ENCODE data around the gene POLN. TPM values are rescaled to one million over a fixed set of nuclear protein-coding genes. Genes with fewer than 3 reads are reported as not detected.
"Not testable (repeated sequence)": the region's sequence is repeated elsewhere in the genome, so short reads cannot be mapped to it uniquely, and the experiment has no call there.

POLN gene
- total and polyA plus RNA-seq, 12 donors: 0.69 to 10.6 (median 3.0) TPM

GRCh38 chr4:2277956-2278355 lies 36.0 kb upstream of the POLN start:
- Histone ChIP-seq H3K9me3 (replicated peaks in 1 of 3) (no peaks in the 10 kb centered on the region), H3K27me3 (no peaks in the 10 kb centered on the region), H3K4me3 (no peak overlapping the region), H3K27ac (no peak overlapping the region), H3K36me3 (replicated peaks in 1 of 2) (no peaks in the 10 kb centered on the region), H3K4me1 (replicated peaks in 1 of 2) (no peaks in the 10 kb centered on the region)
- DNase-seq: no peak
- 93 to 98% (median 96%) methylated on average over 9 of the region's 9 CpGs for WGBS, 4 donors
- intact Hi-C loops (cut with DNase I): no loop called here
- TF ChIP-seq POLR2A (IDR thresholded peaks at IDR 0.05) (no peak), CTCF (IDR thresholded peaks at IDR 0.05) (no peak)

- no peak for DNase-seq
- TF ChIP-seq POLR2A (IDR thresholded peaks at IDR 0.05) (no peak), CTCF (IDR thresholded peaks at IDR 0.05) (no peak)
- intact Hi-C loops (cut with DNase I): no loop called here
Observed at GRCh38 chr4:2276581-2277325, 34.8 kb upstream of the POLN start.

GRCh38 chr4:2275546-2276251 lies 33.8 kb upstream of the POLN start:
- 93 to 96% (median 95%) methylated on average over 33 to 44 of the region's 44 CpGs for WGBS, 4 donors
- Histone ChIP-seq H3K27me3 (no peaks in the 10 kb centered on the region), H3K4me1 (replicated peaks in 1 of 2) (peaks cover 0 to 8% of the 10 kb centered on the region in 2 donors), H3K27ac (no peak overlapping the region), H3K9me3 (replicated peaks in 1 of 3) (no peaks in the 10 kb centered on the region), H3K36me3 (replicated peaks in 1 of 2) (no peaks in the 10 kb centered on the region), H3K4me3 (no peak overlapping the region)
- DNase-seq: no peak
- intact Hi-C loops (cut with DNase I): no loop called here
- TF ChIP-seq CTCF (IDR thresholded peaks at IDR 0.05): no peak
- TF ChIP-seq POLR2A (IDR thresholded peaks at IDR 0.05): no peak

More at GRCh38 chr4:2276581-2277325, 34.8 kb upstream of the POLN start:
- H3K27me3 ChIP-seq: no peaks in the 10 kb centered on the region
- no peak overlapping the region for H3K4me3 ChIP-seq
- no peaks in the 10 kb centered on the region for H3K9me3 ChIP-seq (replicated peaks in 1 of 3)
- H3K27ac ChIP-seq: no peak overlapping the region
- H3K4me1 ChIP-seq (replicated peaks in 1 of 2): peaks cover 0 to 2% of the 10 kb centered on the region in 2 donors
- 91 to 95% (median 93%) methylated on average over 30 of the region's 30 CpGs for WGBS, 4 donors
- H3K36me3 ChIP-seq (replicated peaks in 1 of 2): no peaks in the 10 kb centered on the region

GRCh38 chr4:2275044-2275397 lies 33.1 kb upstream of the POLN start:
- 93 to 98% (median 94%) methylated on average over 6 to 10 of the region's 10 CpGs for WGBS, 4 donors
- intact Hi-C loops (cut with DNase I); DNase-seq: not testable (repeated sequence)

More at GRCh38 chr4:2275044-2275397, 33.1 kb upstream of the POLN start:
- not testable (repeated sequence) for H3K36me3 ChIP-seq (replicated peaks in 1 of 2); H3K27ac ChIP-seq; H3K4me1 ChIP-seq (replicated peaks in 1 of 2); H3K9me3 ChIP-seq (replicated peaks in 1 of 3); H3K27me3 ChIP-seq; H3K4me3 ChIP-seq
